ENCODE measurements around the gene SHD. TPM values are rescaled to one million over a fixed set of nuclear protein-coding genes. Genes with fewer than 3 reads are reported as not detected.

Gene SHD
- total and polyA plus RNA-seq, 2 of the 13 experiments (the other 11 are each of a cell fraction or from before 2014, with no cell fraction given) = 0.11 to 0.20 TPM

GRCh38 chr19:4337906-4338440 lies 58.9 kb downstream of the SHD start (continued):
- TF ChIP-seq, protein P1, sequence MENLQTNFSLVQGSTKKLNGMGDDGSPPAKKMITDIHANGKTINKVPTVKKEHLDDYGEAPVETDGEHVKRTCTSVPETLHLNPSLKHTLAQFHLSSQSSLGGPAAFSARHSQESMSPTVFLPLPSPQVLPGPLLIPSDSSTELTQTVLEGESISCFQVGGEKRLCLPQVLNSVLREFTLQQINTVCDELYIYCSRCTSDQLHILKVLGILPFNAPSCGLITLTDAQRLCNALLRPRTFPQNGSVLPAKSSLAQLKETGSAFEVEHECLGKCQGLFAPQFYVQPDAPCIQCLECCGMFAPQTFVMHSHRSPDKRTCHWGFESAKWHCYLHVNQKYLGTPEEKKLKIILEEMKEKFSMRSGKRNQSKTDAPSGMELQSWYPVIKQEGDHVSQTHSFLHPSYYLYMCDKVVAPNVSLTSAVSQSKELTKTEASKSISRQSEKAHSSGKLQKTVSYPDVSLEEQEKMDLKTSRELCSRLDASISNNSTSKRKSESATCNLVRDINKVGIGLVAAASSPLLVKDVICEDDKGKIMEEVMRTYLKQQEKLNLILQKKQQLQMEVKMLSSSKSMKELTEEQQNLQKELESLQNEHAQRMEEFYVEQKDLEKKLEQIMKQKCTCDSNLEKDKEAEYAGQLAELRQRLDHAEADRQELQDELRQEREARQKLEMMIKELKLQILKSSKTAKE (CRISPR knock-in tag; IDR thresholded peaks at IDR 0.05; ENCODE audit: borderline replicate concordance) = no peak
- TF ChIP-seq STAT6 (CRISPR knock-in tag; IDR thresholded peaks at IDR 0.05; ENCODE audit: borderline replicate concordance) (no peak), TEAD3 (CRISPR knock-in tag; optimal IDR thresholded peaks at IDR 0.05; ENCODE audit: borderline replicate concordance) (peak; percentile 97), PPARG (CRISPR knock-in tag; conservative IDR thresholded peaks at IDR 0.05) (no peak), PAWR (CRISPR knock-in tag; IDR thresholded peaks at IDR 0.05; ENCODE audit: borderline replicate concordance) (no peak), REL (CRISPR knock-in tag; conservative IDR thresholded peaks at IDR 0.05) (no peak), ZNF326 (CRISPR knock-in tag; IDR thresholded peaks at IDR 0.05; ENCODE audit: borderline replicate concordance) (no peak), ZNF263 (CRISPR knock-in tag; IDR thresholded peaks at IDR 0.05) (peak; percentile 85), NFIC (IDR thresholded peaks at IDR 0.05; ENCODE audit: low read length) (no peak), ZNF7 (CRISPR knock-in tag; IDR thresholded peaks at IDR 0.05) (no peak), ZIK1 (CRISPR knock-in tag; IDR thresholded peaks at IDR 0.05; ENCODE audit: borderline replicate concordance, low read depth) (no peak), MAFK (conservative IDR thresholded peaks at IDR 0.05 in 1 of 2, IDR thresholded peaks at IDR 0.05 in 1 of 2; ENCODE audit: low read length in 2 of 2) (no peak), ZNF530 (CRISPR knock-in tag; IDR thresholded peaks at IDR 0.05; ENCODE audit: low read depth) (no peak), ZNF556 (CRISPR knock-in tag; IDR thresholded peaks at IDR 0.05; ENCODE audit: borderline replicate concordance) (0 out of 2 replicates have a peak, but pooled peaks have one; percentile 19), PRPF4 (IDR thresholded peaks at IDR 0.05; ENCODE audit: low read depth, low read length, poor library complexity, severe bottlenecking) (no peak)
- TF ChIP-seq, protein P2, sequence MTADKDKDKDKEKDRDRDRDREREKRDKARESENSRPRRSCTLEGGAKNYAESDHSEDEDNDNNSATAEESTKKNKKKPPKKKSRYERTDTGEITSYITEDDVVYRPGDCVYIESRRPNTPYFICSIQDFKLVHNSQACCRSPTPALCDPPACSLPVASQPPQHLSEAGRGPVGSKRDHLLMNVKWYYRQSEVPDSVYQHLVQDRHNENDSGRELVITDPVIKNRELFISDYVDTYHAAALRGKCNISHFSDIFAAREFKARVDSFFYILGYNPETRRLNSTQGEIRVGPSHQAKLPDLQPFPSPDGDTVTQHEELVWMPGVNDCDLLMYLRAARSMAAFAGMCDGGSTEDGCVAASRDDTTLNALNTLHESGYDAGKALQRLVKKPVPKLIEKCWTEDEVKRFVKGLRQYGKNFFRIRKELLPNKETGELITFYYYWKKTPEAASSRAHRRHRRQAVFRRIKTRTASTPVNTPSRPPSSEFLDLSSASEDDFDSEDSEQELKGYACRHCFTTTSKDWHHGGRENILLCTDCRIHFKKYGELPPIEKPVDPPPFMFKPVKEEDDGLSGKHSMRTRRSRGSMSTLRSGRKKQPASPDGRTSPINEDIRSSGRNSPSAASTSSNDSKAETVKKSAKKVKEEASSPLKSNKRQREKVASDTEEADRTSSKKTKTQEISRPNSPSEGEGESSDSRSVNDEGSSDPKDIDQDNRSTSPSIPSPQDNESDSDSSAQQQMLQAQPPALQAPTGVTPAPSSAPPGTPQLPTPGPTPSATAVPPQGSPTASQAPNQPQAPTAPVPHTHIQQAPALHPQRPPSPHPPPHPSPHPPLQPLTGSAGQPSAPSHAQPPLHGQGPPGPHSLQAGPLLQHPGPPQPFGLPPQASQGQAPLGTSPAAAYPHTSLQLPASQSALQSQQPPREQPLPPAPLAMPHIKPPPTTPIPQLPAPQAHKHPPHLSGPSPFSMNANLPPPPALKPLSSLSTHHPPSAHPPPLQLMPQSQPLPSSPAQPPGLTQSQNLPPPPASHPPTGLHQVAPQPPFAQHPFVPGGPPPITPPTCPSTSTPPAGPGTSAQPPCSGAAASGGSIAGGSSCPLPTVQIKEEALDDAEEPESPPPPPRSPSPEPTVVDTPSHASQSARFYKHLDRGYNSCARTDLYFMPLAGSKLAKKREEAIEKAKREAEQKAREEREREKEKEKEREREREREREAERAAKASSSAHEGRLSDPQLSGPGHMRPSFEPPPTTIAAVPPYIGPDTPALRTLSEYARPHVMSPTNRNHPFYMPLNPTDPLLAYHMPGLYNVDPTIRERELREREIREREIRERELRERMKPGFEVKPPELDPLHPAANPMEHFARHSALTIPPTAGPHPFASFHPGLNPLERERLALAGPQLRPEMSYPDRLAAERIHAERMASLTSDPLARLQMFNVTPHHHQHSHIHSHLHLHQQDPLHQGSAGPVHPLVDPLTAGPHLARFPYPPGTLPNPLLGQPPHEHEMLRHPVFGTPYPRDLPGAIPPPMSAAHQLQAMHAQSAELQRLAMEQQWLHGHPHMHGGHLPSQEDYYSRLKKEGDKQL (CRISPR knock-in tag; IDR thresholded peaks at IDR 0.05; ENCODE audit: low read depth) = no peak
- TF ChIP-seq, protein P3, sequence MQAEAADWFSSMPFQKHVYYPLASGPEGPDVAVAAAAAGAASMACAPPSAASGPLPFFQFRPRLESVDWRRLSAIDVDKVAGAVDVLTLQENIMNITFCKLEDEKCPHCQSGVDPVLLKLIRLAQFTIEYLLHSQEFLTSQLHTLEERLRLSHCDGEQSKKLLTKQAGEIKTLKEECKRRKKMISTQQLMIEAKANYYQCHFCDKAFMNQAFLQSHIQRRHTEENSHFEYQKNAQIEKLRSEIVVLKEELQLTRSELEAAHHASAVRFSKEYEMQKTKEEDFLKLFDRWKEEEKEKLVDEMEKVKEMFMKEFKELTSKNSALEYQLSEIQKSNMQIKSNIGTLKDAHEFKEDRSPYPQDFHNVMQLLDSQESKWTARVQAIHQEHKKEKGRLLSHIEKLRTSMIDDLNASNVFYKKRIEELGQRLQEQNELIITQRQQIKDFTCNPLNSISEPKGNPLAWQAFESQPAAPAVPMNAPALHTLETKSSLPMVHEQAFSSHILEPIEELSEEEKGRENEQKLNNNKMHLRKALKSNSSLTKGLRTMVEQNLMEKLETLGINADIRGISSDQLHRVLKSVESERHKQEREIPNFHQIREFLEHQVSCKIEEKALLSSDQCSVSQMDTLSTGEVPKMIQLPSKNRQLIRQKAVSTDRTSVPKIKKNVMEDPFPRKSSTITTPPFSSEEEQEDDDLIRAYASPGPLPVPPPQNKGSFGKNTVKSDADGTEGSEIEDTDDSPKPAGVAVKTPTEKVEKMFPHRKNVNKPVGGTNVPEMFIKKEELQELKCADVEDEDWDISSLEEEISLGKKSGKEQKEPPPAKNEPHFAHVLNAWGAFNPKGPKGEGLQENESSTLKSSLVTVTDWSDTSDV (CRISPR knock-in tag; IDR thresholded peaks at IDR 0.05) = no peak
